Type B pancreatic cell (in vitro differentiated cells): ENCODE data around the gene PRR11. TPM values are rescaled to one million over a fixed set of nuclear protein-coding genes. Genes with fewer than 3 reads are reported as not detected.
A peak's percentile ranks its signal among the peaks of the same experiment; 100 is the strongest.

Experiments used
- DNase-seq: peaks from one replicate; pipeline ENCODE4 v3.0.0; 2021; ENCODE audit warnings: mixed read lengths; ENCODE audit not compliant: unreplicated experiment; ENCODE audit errors: extremely low spot score
- H3K27ac Mint-ChIP-seq: 2 replicates; pipeline ENCODE4 v1.8.0; 2021; ENCODE audit warnings: mild to moderate bottlenecking, mixed read lengths
- H3K27me3 Mint-ChIP-seq: 2 replicates; pipeline ENCODE4 v1.8.0; 2021; ENCODE audit warnings: mixed read lengths
- H3K36me3 Mint-ChIP-seq: 2 replicates; pipeline ENCODE4 v1.8.0; 2021; ENCODE audit warnings: mixed read lengths
- H3K4me1 Mint-ChIP-seq: one replicate; pipeline ENCODE4 v1.8.0; 2021; ENCODE audit warnings: mixed read lengths; ENCODE audit not compliant: unreplicated experiment
- H3K4me3 Mint-ChIP-seq: 2 replicates; pipeline ENCODE4 v1.8.0; 2021; ENCODE audit warnings: mild to moderate bottlenecking, mixed read lengths
- H3K9me3 Mint-ChIP-seq: 2 replicates; pipeline ENCODE4 v1.8.0; 2021; ENCODE audit warnings: mixed read lengths
- total RNA-seq: library from RNA; stranded (reverse); gene quantifications from 2 replicates; pipeline ENCODE4 v1.2.1, GENCODE V29; 2021; ENCODE audit warnings: low replicate concordance
- TF ChIP-seq, protein P1 (sequence below): fragments of 200-600 bp; sonication (generic); conservative IDR thresholded peaks from 2 replicates; pipeline ENCODE4 v1.5.0; 2021; ENCODE audit warnings: antibody characterized with exemption, mild to moderate bottlenecking

PRR11 gene
- total RNA-seq, 1 donor from 2014 or later, result 43.9 TPM

DNA sequence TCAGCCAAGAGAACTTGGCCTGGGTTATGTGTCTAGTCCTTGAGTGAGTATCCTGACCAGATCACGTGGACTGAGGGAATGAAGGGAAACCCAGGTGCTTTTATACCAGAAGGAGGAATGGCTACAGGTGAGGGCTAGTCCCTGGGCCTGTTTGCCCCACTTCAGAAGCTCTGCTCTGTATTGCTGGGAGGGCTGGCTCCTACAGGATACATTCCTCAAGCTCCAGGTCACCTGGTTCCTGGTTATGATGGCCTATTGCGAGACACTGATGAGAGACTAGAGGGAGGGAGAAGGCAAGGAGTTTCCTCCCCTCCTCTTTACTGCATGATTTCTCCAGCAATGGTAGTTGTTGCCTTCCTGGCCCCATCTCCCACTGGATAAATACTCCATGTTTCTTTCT, 35.3 kb downstream of the PRR11 start:
- DNase-seq, result no peak
- peaks cover 13% of the 10 kb centered on the region for H3K36me3 Mint-ChIP-seq
- no peak overlapping the region for H3K27ac Mint-ChIP-seq
- no peak overlapping the region for H3K4me3 Mint-ChIP-seq
- TF ChIP-seq, protein P1, sequence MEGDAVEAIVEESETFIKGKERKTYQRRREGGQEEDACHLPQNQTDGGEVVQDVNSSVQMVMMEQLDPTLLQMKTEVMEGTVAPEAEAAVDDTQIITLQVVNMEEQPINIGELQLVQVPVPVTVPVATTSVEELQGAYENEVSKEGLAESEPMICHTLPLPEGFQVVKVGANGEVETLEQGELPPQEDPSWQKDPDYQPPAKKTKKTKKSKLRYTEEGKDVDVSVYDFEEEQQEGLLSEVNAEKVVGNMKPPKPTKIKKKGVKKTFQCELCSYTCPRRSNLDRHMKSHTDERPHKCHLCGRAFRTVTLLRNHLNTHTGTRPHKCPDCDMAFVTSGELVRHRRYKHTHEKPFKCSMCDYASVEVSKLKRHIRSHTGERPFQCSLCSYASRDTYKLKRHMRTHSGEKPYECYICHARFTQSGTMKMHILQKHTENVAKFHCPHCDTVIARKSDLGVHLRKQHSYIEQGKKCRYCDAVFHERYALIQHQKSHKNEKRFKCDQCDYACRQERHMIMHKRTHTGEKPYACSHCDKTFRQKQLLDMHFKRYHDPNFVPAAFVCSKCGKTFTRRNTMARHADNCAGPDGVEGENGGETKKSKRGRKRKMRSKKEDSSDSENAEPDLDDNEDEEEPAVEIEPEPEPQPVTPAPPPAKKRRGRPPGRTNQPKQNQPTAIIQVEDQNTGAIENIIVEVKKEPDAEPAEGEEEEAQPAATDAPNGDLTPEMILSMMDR, result no peak
- no peaks in the 10 kb centered on the region for H3K9me3 Mint-ChIP-seq
- no peaks in the 10 kb centered on the region for H3K4me1 Mint-ChIP-seq
- no peaks in the 10 kb centered on the region for H3K27me3 Mint-ChIP-seq

DNA sequence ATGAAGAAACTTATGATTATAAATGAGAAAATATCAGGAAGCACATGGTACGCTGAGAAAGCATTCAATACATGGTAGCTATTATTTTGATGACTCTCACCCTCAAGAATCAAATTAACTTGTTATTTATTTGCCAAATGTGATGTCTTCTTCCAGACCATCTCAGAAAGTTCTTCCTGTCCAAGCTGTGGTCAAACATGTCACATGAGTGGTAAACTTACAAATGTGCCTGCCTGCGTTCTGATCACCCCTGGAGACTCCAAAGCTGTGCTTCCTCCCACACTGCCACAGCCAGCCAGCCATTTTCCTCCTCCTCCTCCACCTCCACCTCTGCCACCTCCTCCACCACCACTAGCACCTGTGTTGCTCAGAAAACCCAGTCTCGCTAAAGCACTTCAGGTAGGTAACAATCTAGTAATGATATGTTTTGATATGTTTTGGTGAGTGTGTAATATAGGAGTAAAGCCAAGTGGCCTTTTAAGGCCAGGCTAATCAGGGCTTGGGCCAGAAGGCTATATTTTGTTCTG, 37.9 kb downstream of the PRR11 start:
- no peak overlapping the region for H3K27ac Mint-ChIP-seq
- no peaks in the 10 kb centered on the region for H3K9me3 Mint-ChIP-seq
- TF ChIP-seq, protein P1, result no peak
- DNase-seq, result no peak
- peaks cover 7% of the 10 kb centered on the region for H3K36me3 Mint-ChIP-seq
- no peaks in the 10 kb centered on the region for H3K27me3 Mint-ChIP-seq
- no peaks in the 10 kb centered on the region for H3K4me1 Mint-ChIP-seq
- H3K4me3 Mint-ChIP-seq, result no peak overlapping the region

DNA sequence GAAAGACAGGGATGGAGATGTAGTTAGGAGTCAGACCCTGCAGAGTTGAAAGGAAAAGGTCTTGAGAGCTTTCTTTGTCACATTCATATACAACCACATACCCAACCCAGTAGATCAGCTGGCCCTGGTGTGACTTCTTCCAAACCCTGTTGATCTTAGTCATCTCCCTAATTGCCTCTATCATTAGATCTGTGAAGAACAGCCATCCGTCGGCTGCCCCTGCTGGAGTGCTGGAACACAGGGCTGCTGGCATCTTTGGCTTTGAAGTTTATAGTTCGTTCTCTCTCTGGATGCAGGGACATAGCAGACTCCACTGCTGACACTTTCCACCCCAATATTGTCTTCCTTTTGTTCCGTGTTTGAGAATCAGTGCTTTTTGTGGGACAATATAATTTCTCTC, 43.9 kb downstream of the PRR11 start:
- no peaks in the 10 kb centered on the region for H3K9me3 Mint-ChIP-seq
- TF ChIP-seq, protein P1, result no peak
- H3K4me1 Mint-ChIP-seq, result no peaks in the 10 kb centered on the region
- no peak overlapping the region for H3K27ac Mint-ChIP-seq
- no peaks in the 10 kb centered on the region for H3K36me3 Mint-ChIP-seq
- no peak overlapping the region for H3K4me3 Mint-ChIP-seq
- DNase-seq, result no peak
- H3K27me3 Mint-ChIP-seq, result no peaks in the 10 kb centered on the region

DNA sequence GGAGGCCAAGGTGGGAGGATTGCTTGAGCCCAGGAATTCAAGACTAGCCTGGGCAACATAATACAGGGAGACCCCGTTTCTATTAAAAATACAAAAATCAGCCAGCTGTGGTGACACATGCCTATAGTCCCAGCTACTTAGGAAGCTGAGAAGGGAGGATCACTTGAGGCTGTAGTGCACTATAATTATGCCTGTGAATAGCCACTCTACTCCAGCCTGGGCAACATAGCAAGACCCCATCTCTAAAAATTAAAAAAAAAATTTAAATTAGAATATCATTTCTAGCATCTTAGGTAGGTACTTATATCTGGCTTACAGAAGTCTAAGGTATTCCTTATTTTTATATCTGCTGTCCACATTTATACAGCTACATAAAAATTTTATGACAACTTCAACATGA, 46.8 kb downstream of the PRR11 start:
- Mint-ChIP-seq H3K36me3 (no peaks in the 10 kb centered on the region), H3K4me3 (no peak overlapping the region), H3K27ac (no peak overlapping the region), H3K4me1 (no peaks in the 10 kb centered on the region), H3K27me3 (no peaks in the 10 kb centered on the region), H3K9me3 (no peaks in the 10 kb centered on the region)
- DNase-seq, result no peak
- TF ChIP-seq, protein P1, result no peak

DNA sequence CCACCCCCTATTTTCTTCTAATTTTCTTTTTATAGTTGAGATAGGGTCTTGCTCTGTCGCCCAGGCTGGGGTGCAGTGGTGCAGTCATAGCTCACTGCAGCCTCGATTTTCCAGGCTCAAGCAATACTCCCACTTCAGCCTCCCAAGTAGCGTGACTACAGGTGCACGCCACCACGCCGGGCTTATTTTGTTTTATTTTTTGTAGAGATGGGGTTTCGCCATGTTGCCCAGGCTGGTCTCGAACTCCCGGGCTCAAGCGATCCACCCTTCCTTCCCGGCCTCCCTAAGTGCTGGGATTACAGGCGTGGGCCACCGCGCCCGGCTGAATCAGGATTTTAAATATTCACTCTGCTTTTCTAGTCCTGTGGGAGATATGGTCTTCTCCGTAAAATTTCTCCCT, 63.8 kb downstream of the PRR11 start:
- no peaks in the 10 kb centered on the region for H3K27me3 Mint-ChIP-seq
- no peaks in the 10 kb centered on the region for H3K36me3 Mint-ChIP-seq
- peaks cover 5% of the 10 kb centered on the region for H3K4me1 Mint-ChIP-seq
- H3K9me3 Mint-ChIP-seq, result no peaks in the 10 kb centered on the region
- peak overlapping the region; percentile 97 for H3K4me3 Mint-ChIP-seq
- no peak overlapping the region for H3K27ac Mint-ChIP-seq
- DNase-seq, result no peak
- TF ChIP-seq, protein P1, result no peak

DNA sequence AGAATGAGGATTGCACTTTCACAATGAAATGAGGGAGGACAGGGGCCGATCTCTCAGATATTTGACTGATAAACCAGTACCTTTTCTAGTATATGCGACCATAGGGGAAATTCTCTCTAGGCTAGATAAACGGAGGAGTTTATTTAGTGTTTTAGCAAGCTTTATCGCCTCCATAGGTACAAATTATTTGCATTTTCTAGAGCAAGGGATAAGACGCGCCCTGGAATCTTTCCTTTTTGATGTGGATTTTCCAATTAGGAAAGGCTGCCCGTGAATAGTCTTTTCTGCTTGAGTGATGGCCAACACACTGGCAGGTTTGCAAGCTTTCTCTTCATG, 64.4 kb downstream of the PRR11 start:
- TF ChIP-seq, protein P1, result no peak
- Mint-ChIP-seq H3K4me3 (peak overlapping the region; percentile 97), H3K36me3 (no peaks in the 10 kb centered on the region), H3K27ac (peak overlapping the region; percentile 96), H3K9me3 (no peaks in the 10 kb centered on the region), H3K27me3 (no peaks in the 10 kb centered on the region), H3K4me1 (peaks cover 5% of the 10 kb centered on the region)
- DNase-seq, result no peak
